ENCODE data around the gene NTN3.

NTN3 gene

DNA sequence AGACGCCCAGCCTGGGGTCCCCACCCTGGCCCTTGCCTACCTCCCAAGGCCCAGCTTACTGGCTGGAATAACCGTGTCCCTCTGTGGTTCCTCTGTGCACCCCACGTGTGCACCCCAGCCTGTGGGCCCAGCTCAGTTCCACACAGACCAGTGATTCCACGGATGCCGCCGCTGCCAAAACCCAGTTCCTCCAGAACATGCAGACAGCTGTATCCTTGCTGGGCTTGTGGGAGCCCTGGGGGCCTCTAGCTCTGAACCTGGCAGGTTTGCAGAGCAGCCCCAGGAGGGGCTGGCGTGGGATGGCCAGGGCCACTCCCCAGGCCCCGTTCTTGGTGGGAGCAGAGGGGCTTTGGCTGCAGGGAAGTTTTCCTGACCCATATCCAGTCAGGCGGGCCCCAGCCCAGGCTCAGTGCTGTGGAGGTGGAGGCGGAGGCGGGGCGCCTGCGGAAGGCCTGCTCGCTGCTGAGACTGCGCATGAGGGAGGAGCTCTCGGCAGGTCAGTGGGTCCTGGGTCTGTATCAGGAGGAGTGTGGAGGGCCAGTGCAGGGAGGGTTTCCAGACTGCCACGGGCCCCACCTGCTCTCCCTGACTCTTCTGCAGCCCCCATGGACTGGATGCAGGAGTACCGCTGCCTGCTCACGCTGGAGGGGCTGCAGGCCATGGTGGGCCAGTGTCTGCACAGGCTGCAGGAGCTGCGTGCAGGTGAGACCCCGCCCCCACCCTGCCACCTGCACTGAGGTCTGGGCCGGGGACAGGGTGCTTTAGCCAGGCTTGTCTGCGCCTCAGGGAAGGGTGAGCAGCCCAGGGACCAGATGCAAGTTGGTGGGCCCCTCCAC, 8.8 kb upstream of the NTN3 start:
- no peak for DNase-seq
- in situ Hi-C loops (cut with MboI; ENCODE audit: low pct_unique_long_range_greater_than_20kb, low sequenced_read_pairs) = no loop called here

GRCh38 chr16:2464333-2464732, 6.8 kb upstream of the NTN3 start:
- DNase-seq = no peak
- in situ Hi-C loops (cut with MboI; ENCODE audit: low pct_unique_long_range_greater_than_20kb, low sequenced_read_pairs) = no loop called here

- in situ Hi-C loops (cut with MboI; ENCODE audit: low pct_unique_long_range_greater_than_20kb, low sequenced_read_pairs) = no loop called here
- DNase-seq = no peak
Measured at GRCh38 chr16:2465653-2466415, 5.3 kb upstream of the NTN3 start.

DNA sequence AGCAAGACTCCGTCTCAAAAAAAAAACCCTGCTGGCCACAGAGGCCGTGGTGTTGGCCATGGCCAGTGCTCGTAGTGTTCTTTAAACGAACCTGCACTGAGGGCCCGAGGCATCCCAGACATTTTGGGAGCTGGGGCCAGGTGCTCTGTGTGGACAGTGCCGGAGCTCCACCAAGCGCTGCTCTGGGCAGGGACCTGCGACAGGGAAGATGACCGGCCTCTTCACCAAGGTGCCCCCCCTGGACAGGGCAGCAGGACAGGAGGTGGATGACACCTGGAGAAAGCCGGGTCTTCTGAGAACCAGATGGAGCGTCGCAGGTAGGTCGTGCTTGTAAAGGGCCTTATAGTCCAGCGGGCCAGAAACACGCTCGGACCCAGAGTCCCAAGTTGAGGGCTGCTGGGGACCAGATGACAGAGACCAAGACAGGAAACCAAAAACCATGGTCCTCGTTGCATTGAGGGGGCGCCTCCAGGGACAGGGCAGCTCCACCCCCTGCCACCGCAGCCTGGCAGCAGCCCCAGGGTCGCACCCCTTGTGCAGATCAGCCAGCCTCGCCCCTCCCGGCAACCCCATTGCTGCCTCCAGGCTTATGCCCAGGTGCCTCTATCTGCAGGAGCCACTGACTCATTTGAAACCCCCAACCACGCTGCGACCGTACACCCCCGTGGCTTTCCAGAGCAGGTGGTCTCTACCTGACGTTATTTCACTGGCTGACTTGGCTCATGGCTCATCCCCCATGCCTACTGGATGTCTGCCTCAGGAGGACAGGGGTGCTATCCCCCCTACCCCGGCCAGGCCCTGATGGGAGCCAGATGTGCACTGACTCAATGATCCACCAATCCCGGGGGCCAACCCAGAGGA, 4.2 kb upstream of the NTN3 start:
- no peak for DNase-seq
- in situ Hi-C loops (cut with MboI; ENCODE audit: low pct_unique_long_range_greater_than_20kb, low sequenced_read_pairs) = no loop called here

- no peak for DNase-seq
- in situ Hi-C loops (cut with MboI; ENCODE audit: low pct_unique_long_range_greater_than_20kb, low sequenced_read_pairs) = no loop called here
Measured at GRCh38 chr16:2467528-2468232, 3.4 kb upstream of the NTN3 start.

DNA sequence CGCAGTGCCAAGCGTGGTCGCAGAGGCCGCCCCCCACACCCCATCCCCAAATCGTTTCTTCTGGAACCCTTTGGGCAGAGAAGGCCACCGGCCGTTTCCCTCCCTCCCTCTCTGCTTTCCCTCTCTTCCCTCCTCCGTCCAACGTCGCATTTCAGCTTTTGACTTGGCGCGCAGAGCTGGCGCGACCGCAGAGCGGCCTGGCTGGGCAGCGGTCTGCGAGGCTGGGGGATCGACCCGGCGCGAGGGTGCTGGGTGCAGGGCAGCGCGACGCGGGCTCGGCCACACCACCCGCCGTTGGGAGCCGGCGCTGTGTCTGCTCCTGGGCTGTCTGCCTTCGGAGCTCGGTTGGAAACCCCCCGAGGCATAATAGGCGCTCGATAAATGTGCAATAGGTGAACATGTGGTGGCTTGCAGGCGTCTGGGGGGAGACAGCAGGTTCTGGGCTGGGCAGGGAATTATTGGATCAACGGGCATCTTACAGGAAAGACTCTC, 2.8 kb upstream of the NTN3 start:
- DNase-seq = no peak
- in situ Hi-C loops (cut with MboI; ENCODE audit: low pct_unique_long_range_greater_than_20kb, low sequenced_read_pairs) = no loop called here

GRCh38 chr16:2468725-2469398, 2.2 kb upstream of the NTN3 start:
- in situ Hi-C loops (cut with MboI; ENCODE audit: low pct_unique_long_range_greater_than_20kb, low sequenced_read_pairs) = no loop called here
- no peak for DNase-seq

DNA sequence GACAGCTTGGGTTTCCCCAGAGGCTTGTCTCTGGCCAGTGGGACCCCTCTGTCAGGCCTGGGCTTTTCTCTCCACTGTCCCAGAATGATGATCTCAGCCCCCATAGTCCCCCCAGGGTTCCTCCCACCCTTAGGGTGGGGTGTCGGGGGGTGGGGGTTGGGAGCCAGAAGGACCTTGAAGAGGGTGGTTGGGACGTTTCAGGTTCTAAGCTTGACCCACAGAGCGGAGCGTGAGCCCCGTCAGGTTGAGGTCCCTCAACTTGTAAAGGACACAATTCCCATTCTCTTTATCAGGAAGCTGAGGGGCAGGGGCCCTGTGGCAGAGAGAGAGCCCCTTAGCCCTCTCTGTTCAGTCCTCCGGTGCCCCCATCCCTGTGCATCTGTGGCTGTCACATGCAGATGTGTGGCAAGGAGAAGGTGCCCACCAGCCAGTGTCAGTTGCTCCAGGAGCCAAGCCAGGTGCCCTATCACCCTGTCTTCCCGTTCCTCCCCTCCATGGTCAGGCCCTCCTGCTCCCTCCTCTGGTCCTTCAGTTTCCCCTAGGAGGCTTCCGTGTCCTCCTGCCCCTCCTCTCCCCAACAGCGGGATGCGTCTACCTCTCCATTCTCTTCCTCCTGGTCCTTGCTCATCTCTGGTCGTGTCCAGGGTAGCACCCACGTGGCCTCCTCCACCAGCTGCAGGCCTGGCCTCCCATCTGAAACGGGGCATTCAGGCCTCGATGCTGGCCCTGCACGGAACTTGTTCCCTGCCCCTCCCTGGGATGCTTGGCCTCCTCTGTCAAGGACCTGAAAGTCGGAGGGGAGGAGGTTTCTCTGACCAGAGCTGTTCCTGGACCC, 1.5 kb upstream of the NTN3 start:
- in situ Hi-C loops (cut with MboI; ENCODE audit: low pct_unique_long_range_greater_than_20kb, low sequenced_read_pairs) = no loop called here
- no peak for DNase-seq

- DNase-seq = no peak
- in situ Hi-C loops (cut with MboI; ENCODE audit: low pct_unique_long_range_greater_than_20kb, low sequenced_read_pairs) = no loop called here
Measured at GRCh38 chr16:2470234-2470601, 879 bp upstream of the NTN3 start.

GRCh38 chr16:2470603-2471015, 488 bp upstream of the NTN3 start:
- DNase-seq = no peak
- in situ Hi-C loops (cut with MboI; ENCODE audit: low pct_unique_long_range_greater_than_20kb, low sequenced_read_pairs) = no loop called here

DNA sequence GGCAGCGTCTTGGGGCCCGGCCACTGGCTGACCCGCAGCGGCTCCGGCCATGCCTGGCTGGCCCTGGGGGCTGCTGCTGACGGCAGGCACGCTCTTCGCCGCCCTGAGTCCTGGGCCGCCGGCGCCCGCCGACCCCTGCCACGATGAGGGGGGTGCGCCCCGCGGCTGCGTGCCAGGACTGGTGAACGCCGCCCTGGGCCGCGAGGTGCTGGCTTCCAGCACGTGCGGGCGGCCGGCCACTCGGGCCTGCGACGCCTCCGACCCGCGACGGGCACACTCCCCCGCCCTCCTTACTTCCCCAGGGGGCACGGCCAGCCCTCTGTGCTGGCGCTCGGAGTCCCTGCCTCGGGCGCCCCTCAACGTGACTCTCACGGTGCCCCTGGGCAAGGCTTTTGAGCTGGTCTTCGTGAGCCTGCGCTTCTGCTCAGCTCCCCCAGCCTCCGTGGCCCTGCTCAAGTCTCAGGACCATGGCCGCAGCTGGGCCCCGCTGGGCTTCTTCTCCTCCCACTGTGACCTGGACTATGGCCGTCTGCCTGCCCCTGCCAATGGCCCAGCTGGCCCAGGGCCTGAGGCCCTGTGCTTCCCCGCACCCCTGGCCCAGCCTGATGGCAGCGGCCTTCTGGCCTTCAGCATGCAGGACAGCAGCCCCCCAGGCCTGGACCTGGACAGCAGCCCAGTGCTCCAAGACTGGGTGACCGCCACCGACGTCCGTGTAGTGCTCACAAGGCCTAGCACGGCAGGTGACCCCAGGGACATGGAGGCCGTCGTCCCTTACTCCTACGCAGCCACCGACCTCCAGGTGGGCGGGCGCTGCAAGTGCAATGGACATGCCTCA, 773 bp downstream of the NTN3 start:
- DNase-seq = no peak
- in situ Hi-C loops (cut with MboI; ENCODE audit: low pct_unique_long_range_greater_than_20kb, low sequenced_read_pairs) = no loop called here

DNA sequence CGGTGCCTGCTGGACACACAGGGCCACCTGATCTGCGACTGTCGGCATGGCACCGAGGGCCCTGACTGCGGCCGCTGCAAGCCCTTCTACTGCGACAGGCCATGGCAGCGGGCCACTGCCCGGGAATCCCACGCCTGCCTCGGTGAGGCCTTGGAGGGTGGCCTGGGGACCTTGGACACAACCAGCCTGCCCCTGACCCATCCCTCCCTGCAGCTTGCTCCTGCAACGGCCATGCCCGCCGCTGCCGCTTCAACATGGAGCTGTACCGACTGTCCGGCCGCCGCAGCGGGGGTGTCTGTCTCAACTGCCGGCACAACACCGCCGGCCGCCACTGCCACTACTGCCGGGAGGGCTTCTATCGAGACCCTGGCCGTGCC, 1.4 kb downstream of the NTN3 start:
- in situ Hi-C loops (cut with MboI; ENCODE audit: low pct_unique_long_range_greater_than_20kb, low sequenced_read_pairs) = no loop called here
- DNase-seq = no peak

GRCh38 chr16:2472885-2473445, 1.9 kb downstream of the NTN3 start:
- DNase-seq = no peak
- in situ Hi-C loops (cut with MboI; ENCODE audit: low pct_unique_long_range_greater_than_20kb, low sequenced_read_pairs) = no loop called here

DNA sequence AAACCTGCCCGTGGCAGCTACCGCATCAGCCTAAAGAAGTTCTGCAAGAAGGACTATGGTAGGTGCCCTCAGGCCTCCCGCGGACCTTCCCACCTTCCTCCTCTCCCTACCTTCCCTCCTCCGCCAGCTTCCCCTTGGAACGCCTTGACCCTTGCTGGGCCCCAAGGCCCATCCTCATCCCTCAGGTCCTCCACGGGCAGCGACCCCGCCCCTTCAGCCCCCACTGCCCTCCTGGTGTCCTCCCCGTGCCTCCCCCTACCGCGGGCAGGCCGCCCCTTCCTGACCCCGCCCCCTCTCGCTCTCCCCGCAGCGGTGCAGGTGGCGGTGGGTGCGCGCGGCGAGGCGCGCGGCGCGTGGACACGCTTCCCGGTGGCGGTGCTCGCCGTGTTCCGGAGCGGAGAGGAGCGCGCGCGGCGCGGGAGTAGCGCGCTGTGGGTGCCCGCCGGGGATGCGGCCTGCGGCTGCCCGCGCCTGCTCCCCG, 2.4 kb downstream of the NTN3 start:
- no peak for DNase-seq
- in situ Hi-C loops (cut with MboI; ENCODE audit: low pct_unique_long_range_greater_than_20kb, low sequenced_read_pairs) = no loop called here

DNA sequence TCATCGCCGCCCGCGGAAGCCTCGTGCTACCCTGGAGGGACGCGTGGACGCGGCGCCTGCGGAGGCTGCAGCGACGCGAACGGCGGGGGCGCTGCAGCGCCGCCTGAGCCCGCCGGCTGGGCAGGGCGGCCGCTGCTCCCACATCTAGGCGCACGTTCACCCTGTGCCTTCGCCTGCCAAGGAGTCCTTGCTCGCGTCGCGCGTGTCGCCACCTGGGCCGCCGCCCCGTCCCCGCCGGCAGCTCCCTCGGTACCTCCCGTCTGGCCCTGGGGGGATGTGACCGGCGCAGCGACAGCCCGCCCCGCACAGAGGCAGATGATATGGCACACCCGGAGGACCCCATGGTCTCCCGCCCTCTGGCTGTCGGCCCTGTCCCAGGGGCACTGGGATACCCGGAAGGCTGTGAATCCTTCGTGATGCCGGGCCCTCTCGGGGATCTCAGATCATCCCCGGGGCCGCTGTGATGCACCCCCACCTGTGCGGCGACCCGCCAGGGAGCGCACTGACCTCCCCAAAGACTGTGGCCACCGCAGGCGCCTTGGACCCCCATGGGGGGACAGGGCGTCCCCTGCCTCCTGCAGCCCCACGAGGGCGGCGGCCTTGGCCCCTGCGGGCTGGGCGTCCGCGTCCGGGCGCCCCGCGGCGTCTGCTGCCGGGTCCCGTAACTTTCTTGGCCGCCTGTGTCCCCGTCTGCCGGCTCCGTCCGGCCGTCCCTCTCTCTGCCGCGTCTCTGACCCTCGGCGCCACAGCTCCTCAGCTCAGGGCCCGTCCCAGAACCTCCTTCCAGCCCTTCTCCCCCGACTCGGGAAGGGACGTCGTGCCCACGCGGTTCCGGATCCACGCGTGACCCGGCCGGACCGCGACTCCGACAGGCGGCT, 3.1 kb downstream of the NTN3 start:
- in situ Hi-C loops (cut with MboI; ENCODE audit: low pct_unique_long_range_greater_than_20kb, low sequenced_read_pairs) = no loop called here
- DNase-seq = peak; percentile 64

All from KBM-7 (cell line).